ENCODE results near the gene MS4A2. TPM values are rescaled to one million over a fixed set of nuclear protein-coding genes. Genes with fewer than 3 reads are reported as not detected.

The MS4A2 gene
- total and polyA plus RNA-seq, 2 experiments from 2014 or later = not detected

DNA sequence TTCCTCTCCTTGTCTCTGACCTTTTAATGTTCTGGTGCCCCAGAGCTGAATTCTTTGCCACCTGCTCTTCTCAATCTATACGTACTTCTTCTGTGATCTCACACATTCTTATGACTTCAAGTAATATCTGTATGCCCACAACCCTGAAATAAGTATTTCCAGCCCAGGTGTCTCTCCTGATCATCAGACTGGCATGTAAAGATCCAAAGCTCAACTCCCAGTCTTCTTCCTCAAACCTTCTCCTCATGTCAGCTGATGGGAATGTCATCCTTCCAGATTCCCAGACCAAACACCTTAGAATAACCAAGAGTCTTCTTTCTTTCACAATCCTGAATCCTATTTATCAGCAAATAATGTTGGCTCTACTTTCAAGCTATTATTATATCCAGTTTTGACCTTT lies 22.7 kb upstream of the MS4A2 start:
- no peak overlapping the region for H3K4me3 Mint-ChIP-seq
- H3K4me3 ChIP-seq = no peak overlapping the region

More for the DNA sequence above, 22.7 kb upstream of the MS4A2 start:
- Histone ChIP-seq H2AFZ (no peak overlapping the region), H3K27me3 (ENCODE audit: insufficient read depth) (no peaks in the 10 kb centered on the region), H3K4me2 (no peak overlapping the region), H3K79me2 (replicated peaks; ENCODE audit: insufficient read depth) (no peaks in the 10 kb centered on the region), H3K36me3 (ENCODE audit: insufficient read depth) (no peaks in the 10 kb centered on the region), H3K4me1 (ENCODE audit: insufficient read depth) (no peaks in the 10 kb centered on the region), H3K9me2 (ENCODE audit: insufficient read depth) (peaks cover 4% of the 10 kb centered on the region; the same call in 1 of the 2 replicates), H3F3A (replicated peaks; ENCODE audit: low read depth) (no peaks in the 10 kb centered on the region), H4K20me1 (replicated peaks; ENCODE audit: insufficient read depth) (no peaks in the 10 kb centered on the region), H3K27ac (ENCODE audit: low read depth) (no peak overlapping the region)
- ATAC-seq (no peak), DNase-seq (ENCODE audit: low spot score) (no peak)
- H3K4me1 Mint-ChIP-seq = no peaks in the 10 kb centered on the region
- H3K36me3 Mint-ChIP-seq (ENCODE audit: low read depth) = no peaks in the 10 kb centered on the region
- peaks cover 2% of the 10 kb centered on the region for H3K27me3 Mint-ChIP-seq (ENCODE audit: insufficient read depth, low read depth, poor library complexity)
- no peaks in the 10 kb centered on the region for H3K9me3 Mint-ChIP-seq
- no peak for TF ChIP-seq NANOG (IDR thresholded peaks at IDR 0.05; ENCODE audit: borderline replicate concordance)
- no peak for TF ChIP-seq POLR2AphosphoS5 (IDR thresholded peaks at IDR 0.05; ENCODE audit: low read depth)
- TF ChIP-seq CREB1 (CRISPR knock-in tag; IDR thresholded peaks at IDR 0.05; ENCODE audit: low read depth) = no peak
- TF ChIP-seq REST (IDR thresholded peaks at IDR 0.05; ENCODE audit: unreplicated experiment) = no peak
- no peak for TF ChIP-seq JUNB (IDR thresholded peaks at IDR 0.05; ENCODE audit: unreplicated experiment)
- TF ChIP-seq STAT1 (IDR thresholded peaks at IDR 0.05; ENCODE audit: unreplicated experiment) = no peak
- no peak for TF ChIP-seq ZNF331 (CRISPR knock-in tag; IDR thresholded peaks at IDR 0.05; ENCODE audit: low read depth)
- TF ChIP-seq, protein P1, sequence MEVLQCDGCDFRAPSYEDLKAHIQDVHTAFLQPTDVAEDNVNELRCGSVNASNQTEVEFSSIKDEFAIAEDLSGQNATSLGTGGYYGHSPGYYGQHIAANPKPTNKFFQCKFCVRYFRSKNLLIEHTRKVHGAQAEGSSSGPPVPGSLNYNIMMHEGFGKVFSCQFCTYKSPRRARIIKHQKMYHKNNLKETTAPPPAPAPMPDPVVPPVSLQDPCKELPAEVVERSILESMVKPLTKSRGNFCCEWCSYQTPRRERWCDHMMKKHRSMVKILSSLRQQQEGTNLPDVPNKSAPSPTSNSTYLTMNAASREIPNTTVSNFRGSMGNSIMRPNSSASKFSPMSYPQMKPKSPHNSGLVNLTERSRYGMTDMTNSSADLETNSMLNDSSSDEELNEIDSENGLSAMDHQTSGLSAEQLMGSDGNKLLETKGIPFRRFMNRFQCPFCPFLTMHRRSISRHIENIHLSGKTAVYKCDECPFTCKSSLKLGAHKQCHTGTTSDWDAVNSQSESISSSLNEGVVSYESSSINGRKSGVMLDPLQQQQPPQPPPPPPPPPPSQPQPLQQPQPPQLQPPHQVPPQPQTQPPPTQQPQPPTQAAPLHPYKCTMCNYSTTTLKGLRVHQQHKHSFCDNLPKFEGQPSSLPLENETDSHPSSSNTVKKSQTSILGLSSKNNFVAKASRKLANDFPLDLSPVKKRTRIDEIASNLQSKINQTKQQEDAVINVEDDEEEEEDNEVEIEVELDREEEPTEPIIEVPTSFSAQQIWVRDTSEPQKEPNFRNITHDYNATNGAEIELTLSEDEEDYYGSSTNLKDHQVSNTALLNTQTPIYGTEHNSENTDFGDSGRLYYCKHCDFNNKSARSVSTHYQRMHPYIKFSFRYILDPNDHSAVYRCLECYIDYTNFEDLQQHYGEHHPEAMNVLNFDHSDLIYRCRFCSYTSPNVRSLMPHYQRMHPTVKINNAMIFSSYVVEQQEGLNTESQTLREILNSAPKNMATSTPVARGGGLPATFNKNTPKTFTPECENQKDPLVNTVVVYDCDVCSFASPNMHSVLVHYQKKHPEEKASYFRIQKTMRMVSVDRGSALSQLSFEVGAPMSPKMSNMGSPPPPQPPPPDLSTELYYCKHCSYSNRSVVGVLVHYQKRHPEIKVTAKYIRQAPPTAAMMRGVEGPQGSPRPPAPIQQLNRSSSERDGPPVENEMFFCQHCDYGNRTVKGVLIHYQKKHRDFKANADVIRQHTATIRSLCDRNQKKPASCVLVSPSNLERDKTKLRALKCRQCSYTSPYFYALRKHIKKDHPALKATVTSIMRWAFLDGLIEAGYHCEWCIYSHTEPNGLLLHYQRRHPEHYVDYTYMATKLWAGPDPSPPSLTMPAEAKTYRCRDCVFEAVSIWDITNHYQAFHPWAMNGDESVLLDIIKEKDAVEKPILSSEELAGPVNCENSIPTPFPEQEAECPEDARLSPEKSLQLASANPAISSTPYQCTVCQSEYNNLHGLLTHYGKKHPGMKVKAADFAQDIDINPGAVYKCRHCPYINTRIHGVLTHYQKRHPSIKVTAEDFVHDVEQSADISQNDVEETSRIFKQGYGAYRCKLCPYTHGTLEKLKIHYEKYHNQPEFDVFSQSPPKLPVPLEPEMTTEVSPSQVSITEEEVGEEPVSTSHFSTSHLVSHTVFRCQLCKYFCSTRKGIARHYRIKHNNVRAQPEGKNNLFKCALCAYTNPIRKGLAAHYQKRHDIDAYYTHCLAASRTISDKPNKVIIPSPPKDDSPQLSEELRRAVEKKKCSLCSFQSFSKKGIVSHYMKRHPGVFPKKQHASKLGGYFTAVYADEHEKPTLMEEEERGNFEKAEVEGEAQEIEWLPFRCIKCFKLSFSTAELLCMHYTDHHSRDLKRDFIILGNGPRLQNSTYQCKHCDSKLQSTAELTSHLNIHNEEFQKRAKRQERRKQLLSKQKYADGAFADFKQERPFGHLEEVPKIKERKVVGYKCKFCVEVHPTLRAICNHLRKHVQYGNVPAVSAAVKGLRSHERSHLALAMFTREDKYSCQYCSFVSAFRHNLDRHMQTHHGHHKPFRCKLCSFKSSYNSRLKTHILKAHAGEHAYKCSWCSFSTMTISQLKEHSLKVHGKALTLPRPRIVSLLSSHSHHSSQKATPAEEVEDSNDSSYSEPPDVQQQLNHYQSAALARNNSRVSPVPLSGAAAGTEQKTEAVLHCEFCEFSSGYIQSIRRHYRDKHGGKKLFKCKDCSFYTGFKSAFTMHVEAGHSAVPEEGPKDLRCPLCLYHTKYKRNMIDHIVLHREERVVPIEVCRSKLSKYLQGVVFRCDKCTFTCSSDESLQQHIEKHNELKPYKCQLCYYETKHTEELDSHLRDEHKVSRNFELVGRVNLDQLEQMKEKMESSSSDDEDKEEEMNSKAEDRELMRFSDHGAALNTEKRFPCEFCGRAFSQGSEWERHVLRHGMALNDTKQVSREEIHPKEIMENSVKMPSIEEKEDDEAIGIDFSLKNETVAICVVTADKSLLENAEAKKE (CRISPR knock-in tag; IDR thresholded peaks at IDR 0.05) = no peak
- TF ChIP-seq, protein P2, sequence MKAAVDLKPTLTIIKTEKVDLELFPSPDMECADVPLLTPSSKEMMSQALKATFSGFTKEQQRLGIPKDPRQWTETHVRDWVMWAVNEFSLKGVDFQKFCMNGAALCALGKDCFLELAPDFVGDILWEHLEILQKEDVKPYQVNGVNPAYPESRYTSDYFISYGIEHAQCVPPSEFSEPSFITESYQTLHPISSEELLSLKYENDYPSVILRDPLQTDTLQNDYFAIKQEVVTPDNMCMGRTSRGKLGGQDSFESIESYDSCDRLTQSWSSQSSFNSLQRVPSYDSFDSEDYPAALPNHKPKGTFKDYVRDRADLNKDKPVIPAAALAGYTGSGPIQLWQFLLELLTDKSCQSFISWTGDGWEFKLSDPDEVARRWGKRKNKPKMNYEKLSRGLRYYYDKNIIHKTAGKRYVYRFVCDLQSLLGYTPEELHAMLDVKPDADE (IDR thresholded peaks at IDR 0.05) = no peak
- TF ChIP-seq ZNF114 (CRISPR knock-in tag; IDR thresholded peaks at IDR 0.05) = no peak
- no peak for TF ChIP-seq EZH2phosphoT487 (IDR thresholded peaks at IDR 0.05; ENCODE audit: unreplicated experiment)
- no peak for TF ChIP-seq CTCF (conservative IDR thresholded peaks at IDR 0.05; ENCODE audit: low read depth in 2 of 2)
- TF ChIP-seq EZH2 (IDR thresholded peaks at IDR 0.05; ENCODE audit: low read depth, unreplicated experiment) = no peak
- H3K27ac Mint-ChIP-seq = no peak overlapping the region

All from GM23338 (cell line).